Measurements from ENCODE around the gene BCAS3.

BCAS3 gene

DNA sequence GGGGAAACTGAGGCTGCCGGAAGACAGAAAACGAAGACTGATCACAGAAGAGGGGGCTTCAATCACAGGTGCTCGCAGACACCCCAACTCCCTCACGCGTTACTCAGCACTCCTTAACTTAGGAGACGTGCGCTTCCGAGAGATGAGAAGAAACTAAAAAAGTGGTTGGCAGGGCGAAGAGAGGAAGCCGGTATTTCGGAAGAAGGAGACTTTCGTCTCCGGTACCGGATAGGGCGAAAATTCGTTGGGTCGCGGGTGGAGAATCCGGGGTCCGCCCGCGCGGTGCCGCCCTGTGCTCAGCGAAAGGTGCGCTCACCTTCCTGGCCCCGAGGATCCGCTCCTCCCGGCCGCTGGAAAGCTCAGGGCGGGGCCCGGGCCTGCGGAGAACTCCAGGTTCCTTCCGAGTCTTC is 721.1 kb downstream of the BCAS3 start:
- no peak for DNase-seq (ENCODE audit: low read depth)

DNA sequence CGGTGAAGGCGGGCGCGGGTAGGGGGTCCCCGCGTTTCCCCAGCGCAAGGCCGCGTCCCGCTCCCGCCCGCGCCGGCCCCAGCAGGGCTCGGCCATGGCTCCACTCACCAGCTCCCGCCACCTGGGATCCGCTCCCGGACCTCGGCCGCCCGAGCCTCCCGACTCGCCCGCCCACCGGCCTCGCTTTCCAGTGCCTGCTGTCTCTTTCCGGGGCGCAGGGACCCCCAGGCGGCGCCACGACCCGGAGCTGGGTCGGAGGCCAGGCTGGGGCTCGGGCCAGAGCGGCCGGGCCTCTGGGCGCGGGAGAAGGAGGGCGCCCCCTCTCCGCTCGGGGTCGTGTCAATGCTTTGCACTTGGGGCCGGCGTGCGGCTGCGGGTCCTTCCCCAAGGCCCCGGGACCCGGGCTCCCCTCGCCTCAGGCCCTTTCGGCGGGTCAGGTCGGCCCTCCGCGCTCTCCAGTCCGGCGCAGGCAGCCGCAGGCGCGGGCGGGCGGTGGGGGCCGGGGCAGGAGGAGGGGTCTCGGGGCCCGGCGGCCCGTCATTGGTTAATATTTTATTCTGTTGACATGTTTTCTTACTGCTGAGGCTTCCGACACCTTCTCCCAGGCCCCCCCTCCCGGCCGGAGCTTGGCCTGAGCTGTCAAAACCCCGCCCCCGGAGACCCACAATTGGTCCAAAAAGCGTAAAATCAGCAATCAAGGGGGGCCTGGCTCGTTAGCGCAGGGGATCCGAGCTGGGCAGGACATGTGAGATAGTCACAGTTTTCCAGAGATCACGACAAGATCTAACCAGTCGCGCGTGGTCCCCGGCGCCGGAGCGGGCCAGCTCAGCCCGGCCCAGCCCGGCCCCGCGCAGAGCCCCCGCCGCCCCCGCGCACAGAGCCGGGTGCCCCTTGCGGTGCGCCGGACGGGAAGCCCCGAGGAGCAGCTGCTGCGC is 721.7 kb downstream of the BCAS3 start, which contains the start of gene TBX2:
TSS of gene TBX2 (plus strand) at position 713 of the 935 bp plus-strand sequence. CDS start 334 bp downstream, outside the sequence.
- DNase-seq (ENCODE audit: low read depth) = no peak

DNA sequence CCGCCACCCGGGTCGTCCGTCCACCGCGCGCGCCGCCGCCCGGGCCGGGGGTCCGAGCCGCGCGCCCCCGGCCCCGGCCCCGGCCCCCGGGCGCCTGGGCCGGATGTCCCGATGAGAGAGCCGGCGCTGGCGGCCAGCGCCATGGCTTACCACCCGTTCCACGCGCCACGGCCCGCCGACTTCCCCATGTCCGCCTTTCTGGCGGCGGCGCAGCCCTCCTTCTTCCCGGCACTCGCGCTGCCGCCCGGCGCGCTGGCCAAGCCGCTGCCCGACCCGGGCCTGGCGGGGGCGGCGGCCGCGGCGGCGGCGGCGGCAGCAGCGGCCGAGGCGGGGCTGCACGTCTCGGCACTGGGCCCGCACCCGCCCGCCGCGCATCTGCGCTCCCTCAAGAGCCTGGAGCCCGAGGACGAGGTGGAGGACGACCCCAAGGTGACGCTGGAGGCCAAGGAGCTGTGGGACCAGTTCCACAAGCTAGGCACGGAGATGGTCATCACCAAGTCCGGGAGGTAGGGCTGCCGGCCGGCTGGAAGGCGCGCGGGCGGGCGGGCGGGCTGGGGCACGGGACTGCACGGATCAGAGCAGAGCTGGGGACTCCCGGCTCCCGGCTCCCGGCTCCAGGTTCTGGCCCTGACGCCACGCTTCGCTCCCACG is 722.5 kb downstream of the BCAS3 start:
- no peak for DNase-seq (ENCODE audit: low read depth)

DNA sequence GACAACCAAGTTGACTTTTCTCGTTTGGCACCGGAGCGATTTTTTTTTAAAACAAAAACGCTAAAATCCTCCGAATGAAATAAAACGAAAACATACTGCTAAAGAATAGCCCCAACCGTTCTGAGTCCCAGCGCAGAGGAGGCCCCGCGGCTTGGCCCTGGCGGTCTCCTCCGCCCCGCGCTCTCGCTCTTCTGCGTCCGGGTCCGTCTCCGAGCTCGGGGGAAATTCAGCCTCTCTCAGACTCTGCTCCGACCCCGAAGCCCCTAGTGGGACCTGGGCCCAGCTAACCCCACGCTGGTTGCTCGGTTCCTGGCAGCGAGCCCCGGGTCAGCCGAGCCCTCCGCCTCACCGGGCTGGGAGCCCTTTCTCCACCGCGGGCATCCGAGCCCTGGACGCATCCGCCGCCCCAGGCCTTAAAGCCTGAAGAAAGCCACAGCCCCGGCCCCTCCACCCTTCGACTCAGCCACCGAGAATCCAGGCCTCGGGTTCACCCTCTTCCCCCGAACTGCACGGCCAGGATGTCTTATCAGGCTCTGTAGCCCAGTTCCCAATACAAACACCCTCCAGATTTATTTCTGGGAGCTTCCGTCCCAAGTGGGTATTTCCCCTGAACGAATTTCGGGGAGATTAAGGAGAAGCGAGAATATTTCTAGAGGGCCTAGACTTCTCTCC is 723.2 kb downstream of the BCAS3 start:
- DNase-seq (ENCODE audit: low read depth) = no peak

DNA sequence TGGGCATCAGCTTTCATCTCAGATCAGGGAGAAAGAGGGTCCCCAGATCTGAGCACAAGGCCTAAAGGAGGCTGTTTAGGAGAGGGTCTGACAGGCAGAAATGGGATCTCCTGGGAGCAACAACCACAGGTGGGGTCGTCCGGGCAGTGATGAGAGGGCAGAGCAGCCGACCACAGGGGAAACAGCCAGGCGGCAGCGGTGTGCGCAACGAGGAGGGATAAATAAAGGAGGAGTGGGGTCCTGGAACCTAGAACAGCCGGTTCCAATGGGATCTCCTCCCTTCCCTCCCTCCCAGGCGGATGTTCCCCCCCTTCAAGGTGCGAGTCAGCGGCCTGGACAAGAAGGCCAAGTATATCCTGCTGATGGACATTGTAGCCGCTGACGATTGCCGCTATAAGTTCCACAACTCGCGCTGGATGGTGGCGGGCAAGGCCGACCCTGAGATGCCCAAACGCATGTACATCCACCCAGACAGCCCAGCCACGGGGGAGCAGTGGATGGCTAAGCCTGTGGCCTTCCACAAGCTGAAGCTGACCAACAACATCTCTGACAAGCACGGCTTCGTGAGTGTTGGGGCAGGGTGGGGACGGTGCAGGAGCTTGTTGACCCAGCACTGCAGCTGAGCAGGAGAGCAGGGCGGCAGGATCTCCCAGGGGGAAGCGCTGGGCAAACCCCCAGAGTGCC is 723.9 kb downstream of the BCAS3 start:
- no peak for DNase-seq (ENCODE audit: low read depth)

DNA sequence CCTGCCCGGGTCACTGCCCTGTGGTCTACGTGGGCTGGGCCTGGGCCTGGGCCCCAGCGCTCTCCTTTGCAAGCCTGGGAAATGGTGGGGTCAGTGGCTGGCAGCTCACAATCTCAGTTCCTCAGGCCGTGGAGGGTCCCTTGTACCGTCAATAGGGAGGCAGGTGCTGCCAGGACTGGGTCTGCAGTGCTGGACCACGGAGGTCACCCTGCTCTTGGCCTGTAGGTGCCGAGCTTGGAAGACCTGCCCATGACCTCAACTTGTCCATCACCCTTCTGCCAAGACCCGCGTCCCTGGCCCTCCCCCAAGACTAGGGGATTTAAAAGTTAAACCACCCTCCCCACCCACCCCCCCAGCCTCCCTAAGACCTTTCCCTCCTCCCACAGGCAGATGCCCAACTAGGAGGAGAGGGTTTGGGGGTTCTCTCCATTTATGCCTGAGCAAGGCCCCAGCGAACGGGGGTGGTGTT is 724.5 kb downstream of the BCAS3 start:
- DNase-seq (ENCODE audit: low read depth) = no peak

DNA sequence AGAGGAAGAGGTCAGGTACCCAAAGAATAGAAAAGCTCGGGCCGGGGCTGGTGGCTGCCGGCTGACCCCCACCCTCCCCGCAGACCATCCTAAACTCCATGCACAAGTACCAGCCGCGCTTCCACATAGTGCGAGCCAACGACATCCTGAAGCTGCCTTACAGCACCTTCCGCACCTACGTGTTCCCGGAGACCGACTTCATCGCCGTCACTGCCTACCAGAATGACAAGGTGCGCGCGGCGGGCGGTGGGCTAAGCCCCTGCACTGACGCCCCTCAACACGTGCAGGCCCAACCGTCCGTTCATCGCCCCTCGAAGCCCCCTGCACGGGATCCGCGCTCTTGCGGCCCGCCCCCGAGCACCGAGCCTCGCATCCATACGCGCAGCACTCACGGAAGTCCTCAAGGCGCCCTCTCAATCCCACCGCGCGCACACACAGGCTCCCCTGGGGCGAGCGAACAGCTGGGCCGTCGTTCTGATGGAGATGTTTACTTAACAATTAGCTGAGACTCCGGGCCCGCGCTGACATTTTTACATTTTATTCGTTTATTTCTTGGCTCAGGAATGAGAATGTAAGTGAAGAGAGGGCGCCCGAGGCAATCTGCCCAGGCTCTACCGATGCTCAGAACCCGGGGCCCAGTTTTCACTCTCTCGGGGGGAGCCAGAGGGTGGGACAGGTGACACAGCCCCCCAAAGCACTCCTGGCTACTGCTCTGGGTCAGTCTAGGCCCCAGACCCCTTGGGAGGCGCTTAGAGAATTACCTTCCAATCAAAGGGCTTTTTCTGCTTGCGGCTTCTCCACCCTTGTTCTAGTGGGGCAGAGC is 725.5 kb downstream of the BCAS3 start:
- DNase-seq (ENCODE audit: low read depth) = no peak

DNA sequence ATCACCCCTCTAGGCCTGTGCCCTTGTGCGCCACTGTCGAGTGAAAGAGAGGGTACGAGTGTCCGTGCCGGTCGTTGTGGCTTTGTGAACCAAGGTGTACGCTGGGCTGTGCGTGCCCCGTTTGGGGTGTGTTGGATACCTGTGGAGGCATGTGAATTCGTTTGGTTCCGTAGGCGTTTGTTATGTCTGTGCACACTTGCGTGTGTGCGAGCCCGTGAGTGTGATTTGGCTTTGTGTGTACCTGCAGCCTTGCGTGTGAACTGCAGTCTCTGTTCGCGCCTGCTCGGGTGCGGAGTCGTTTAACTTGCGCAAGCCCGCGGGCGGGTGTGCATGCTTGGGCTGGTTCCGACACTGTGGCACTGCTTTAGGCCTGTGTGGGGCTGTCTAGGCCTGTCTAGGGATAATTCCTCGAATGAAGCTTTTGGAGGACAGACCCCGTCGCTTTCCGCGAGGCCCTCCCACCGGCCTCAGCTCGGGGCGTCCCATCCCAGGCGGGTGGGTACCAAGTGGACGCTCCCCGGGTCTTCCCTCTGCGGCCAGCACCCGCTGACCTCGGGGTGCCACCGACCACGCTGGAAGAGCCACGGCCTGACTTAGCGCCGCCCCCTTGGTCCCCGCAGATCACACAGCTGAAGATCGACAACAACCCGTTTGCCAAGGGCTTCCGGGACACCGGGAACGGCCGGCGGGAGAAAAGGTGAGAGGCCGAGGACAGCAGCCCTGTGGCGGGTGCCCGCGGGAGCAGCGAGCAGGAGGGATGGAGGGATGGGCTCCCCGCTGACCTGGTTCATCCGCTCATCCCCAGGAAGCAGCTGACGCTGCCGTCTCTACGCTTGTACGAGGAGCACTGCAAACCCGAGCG is 726.4 kb downstream of the BCAS3 start:
- no peak for DNase-seq (ENCODE audit: low read depth)

DNA sequence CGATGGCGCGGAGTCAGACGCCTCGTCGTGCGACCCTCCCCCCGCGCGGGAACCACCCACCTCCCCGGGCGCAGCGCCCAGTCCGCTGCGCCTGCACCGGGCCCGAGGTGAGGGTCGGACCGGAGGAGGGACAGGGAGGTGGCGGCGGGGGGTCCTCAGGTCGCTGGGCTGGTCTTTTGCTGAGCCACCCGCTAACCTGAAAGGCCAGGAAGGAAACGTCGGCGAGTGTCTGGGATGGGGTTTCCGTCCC is 726.9 kb downstream of the BCAS3 start:
- DNase-seq (ENCODE audit: low read depth) = no peak

DNA sequence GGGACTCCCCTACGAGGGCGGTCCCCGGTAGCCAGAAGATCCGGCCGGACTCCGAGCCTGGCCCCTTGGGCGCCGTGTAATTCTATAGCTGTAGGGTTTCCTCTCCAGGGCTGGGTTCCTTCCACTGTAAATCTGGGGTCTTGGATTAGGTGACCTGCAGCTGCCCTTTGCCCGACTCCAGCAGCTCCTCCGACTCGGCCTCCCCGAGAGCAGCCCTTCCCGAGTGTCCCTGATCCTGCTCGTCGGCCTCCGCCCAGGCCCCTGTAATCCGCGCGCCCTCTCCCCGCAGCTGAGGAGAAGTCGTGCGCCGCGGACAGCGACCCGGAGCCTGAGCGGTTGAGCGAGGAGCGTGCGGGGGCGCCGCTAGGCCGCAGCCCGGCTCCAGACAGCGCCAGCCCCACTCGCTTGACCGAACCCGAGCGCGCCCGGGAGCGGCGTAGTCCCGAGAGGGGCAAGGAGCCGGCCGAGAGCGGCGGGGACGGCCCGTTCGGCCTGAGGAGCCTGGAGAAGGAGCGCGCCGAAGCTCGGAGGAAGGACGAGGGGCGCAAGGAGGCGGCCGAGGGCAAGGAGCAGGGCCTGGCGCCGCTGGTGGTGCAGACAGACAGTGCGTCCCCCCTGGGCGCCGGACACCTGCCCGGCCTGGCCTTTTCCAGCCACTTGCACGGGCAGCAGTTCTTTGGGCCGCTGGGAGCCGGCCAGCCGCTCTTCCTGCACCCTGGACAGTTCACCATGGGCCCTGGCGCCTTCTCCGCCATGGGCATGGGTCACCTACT is 727.4 kb downstream of the BCAS3 start:
- no peak for DNase-seq (ENCODE audit: low read depth)

DNA sequence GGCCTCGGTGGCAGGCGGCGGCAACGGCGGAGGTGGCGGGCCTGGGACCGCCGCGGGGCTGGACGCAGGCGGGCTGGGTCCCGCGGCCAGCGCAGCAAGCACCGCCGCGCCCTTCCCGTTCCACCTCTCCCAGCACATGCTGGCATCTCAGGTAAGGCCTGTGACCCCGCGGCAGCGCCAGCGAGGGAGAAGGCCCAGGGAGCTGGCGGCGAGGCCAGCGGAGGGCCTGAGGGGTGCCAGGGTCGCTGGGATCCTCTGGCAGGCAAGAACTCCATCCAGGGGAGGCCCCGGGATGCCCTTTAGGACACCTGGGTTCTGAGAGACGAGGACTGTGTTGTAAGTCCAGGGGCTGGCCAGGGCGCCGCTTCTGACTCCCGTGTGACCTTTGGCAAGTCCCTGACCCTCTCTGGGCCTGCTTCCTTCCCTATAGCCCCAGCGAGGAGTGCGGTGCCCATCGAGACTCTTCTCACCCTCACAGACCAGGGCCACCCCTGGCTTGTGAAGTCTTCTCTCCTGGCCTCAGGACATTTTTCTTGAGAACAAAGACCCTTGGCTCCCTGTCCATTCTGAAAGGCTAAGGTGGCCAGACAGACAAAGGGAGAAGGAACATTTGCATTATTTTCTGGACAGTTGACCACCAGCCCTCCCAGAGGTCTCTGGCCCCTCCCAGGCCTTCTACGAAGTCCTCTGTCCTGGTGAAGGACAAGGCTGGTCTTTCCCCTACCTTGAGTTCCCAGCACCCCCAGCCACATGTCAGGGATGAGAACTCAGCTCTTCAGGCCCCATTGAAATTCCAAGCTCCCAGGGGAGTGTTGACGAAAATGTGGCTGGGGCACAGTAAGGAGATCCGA is 728.3 kb downstream of the BCAS3 start:
- DNase-seq (ENCODE audit: low read depth) = no peak

DNA sequence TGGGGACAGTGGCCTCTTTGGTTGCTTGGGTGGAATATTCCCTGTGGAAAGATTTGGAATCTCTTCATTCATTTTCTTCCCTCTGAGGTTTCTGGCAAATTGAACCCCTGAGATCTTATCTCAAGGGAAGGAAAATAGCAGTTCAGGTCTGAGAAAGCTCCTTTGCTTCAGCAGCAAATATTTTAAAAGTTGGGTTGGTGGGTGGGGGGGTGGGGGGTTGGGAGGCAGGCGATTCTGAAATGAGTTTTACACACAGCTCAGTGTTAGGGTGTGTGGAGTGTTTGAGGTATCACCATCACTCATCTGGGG is 728.8 kb downstream of the BCAS3 start:
- no peak for DNase-seq (ENCODE audit: low read depth)

DNA sequence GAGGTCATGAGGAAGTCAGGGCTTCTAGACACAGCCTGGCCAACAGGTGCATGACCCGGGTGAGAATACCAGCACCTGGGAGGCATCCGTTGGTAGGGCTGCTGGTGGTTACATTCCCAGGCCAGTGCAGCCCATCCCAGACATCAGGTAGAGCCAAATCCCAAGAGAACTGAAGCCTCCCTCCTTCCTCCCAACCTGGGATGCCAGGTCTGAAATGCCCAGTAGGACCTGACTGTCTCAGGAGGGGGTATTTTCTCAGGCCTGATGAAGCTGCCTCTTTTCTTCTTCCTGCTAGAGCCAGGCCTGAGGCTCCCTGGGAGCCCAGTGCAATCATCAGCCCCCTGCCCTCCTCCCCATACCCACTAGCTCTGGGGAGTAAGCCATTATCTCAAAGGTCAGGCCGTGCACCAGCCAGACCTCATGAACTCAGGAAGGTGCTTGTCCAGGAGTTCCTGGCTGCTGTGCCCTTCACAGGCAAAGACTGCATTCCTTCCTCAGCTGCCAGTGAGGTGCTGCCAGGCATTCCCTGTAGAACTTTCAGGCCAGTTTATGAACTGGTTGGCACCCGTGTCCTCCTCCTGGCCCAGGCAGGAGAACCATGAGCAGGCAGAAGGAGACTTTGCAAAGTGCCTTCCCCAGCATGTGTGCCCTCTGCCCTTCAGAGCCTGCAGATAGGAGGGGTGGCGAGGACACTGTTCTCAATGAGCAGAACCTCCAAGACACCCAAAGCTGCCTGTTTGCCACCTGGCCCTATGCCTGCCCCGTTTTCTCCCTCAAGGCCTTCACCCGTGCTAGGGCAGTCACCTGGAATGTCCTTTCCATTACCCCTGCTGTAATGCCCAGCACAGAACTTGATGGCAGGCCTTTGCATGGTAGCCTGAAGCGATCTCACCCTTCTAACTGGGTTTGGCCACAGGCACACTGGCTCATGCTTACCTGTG is 729.6 kb downstream of the BCAS3 start:
- no peak for DNase-seq (ENCODE audit: low read depth)

DNA sequence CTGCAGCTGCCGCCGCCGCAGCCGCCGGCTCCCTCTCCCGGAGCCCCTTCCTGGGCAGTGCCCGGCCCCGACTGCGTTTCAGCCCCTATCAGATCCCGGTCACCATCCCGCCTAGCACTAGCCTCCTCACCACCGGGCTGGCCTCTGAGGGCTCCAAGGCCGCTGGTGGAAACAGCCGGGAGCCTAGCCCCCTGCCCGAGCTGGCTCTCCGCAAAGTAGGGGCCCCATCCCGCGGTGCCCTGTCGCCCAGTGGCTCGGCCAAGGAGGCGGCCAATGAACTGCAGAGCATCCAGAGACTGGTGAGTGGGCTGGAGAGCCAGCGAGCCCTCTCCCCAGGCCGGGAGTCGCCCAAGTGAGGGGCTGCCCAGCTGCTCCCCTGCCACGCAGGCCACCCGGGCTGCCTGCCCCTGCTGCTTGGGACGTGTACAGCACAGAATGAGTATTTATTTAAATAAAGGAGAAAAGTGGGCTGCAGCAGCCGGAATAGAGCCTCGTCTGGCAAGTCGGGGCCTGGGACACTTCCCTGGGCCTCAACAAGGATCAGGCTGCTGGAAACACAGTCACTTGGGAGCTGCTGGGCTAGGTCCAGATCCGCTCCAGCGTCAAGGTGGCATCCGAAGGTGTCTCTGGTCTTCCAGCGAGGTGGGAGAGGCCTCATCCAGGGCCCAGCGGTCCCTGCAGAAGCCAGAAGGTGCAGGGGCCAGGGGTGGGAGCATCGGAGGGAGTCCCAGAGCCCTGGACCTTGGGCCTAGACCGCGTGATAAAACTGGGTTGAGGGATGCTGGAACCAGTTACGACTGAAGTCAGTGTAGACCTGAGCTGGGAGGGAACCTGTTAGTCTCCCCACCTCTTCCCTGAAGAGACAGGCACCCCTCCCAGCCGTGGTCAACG is 730.7 kb downstream of the BCAS3 start:
- DNase-seq (ENCODE audit: low read depth) = no peak

DNA sequence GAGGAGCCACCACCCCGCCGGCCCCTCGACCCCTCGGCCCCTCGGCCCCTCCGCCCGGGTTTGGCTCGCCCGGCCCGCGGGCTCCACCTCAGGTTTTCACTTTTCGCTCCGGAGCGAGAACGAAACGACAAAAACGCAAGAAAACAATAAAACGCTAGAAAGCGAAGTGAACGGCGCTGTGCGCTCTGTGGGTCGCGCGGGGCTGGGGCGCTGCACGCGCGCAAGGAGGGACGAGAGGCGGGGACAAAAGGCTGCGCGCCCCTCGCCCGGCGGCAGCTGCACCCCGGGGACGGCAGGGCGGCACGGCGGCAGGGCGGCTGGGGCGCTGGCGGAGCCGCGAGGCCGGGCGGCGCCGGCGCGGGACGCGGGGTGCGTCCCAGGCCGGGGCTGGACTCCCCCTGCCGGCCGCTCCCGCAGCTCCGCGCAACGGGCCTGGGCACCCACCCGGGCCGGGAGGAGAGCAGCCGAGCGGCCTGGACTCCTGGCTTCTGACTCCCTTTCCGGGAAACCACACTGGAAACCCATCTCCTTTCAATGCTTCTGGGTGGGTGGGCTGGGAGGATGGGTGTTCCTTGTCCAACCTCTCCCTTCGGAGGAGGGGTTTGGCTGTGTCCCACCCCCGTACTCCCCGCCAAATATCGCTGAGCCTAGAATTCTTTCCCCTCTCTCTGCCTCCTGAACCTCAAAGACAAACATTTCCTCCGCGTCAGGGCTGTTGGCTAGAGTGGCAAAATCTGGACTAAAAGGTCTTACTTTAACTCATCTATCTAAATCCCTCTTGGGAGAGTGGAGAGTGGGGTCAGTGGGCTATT is 731.9 kb downstream of the BCAS3 start:
- no peak for DNase-seq (ENCODE audit: low read depth)

Data from activated T-helper 9 cell treated with anti-CD3 and anti-CD28 coated beads, Interleukin-2, amount 50 U/mL, for 16 hours (primary cell).